Epithelial cell of esophagus (primary cell): ENCODE results near the gene MLX.

Experiments used
- DNase-seq: peaks from one replicate; pipeline ENCODE4 v3.0.0; 2010; ENCODE audit warnings: low read depth
- H3K4me3 ChIP-seq: 2 replicates; pipeline ENCODE4 v1.5.1; 2011; ENCODE audit warnings: mild to moderate bottlenecking, low read length, control low read depth
- TF ChIP-seq, protein P1 (sequence below): IDR thresholded peaks from 2 replicates; pipeline ENCODE4 v1.5.1; 2011; ENCODE audit warnings: low read depth, mild to moderate bottlenecking, low read length, control low read depth, inconsistent platforms; ENCODE audit not compliant: insufficient read depth; ENCODE audit errors: missing control alignments

The MLX gene

DNA sequence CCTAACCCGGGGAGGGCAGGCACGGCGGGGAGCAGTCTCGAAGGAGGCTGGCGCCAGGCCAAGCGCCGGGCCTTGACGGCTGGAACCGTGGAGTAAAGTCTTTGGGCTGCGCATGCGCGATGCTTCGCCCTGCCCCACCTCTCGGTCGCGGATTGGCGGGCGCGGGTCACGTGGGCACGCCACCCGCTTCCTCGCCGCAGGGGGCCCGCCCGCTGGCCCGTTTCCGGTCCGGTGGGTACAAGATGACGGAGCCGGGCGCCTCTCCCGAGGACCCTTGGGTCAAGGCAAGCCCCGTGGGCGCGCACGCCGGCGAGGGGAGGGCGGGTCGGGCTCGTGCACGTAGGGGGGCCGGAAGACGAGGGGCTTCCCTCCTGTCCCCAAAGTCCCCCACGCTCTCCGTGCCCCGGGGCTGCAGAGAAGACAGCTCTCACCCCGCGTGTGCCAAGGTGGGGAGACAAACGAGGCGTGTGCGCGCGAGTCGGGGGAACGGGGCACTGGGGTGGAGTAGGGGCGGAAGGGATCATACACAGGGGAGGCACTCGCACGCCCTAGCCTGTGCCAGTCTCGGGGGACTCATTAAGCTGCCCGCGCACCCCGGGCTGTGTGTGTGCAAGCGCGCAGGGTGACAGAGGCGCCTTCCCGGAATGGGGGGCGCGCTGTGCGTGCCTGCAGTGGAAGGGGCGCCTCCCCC lies at the start of gene MLX:
MLX (plus strand) TSS at position 218 of the 691 bp plus-strand sequence; CDS start at position 243, 25 bp downstream.
- peak within 1 kb of the TSS; percentile 90 for H3K4me3 ChIP-seq
- TF ChIP-seq, protein P1, sequence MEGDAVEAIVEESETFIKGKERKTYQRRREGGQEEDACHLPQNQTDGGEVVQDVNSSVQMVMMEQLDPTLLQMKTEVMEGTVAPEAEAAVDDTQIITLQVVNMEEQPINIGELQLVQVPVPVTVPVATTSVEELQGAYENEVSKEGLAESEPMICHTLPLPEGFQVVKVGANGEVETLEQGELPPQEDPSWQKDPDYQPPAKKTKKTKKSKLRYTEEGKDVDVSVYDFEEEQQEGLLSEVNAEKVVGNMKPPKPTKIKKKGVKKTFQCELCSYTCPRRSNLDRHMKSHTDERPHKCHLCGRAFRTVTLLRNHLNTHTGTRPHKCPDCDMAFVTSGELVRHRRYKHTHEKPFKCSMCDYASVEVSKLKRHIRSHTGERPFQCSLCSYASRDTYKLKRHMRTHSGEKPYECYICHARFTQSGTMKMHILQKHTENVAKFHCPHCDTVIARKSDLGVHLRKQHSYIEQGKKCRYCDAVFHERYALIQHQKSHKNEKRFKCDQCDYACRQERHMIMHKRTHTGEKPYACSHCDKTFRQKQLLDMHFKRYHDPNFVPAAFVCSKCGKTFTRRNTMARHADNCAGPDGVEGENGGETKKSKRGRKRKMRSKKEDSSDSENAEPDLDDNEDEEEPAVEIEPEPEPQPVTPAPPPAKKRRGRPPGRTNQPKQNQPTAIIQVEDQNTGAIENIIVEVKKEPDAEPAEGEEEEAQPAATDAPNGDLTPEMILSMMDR = no peak
- peak; percentile 86 for DNase-seq

GRCh38 chr17:42517516-42517915 lies 49.4 kb upstream of the MLX start:
- TF ChIP-seq, protein P1 = peak; percentile 89
- H3K4me3 ChIP-seq = no peak overlapping the region
- DNase-seq = peak; percentile 85

DNA sequence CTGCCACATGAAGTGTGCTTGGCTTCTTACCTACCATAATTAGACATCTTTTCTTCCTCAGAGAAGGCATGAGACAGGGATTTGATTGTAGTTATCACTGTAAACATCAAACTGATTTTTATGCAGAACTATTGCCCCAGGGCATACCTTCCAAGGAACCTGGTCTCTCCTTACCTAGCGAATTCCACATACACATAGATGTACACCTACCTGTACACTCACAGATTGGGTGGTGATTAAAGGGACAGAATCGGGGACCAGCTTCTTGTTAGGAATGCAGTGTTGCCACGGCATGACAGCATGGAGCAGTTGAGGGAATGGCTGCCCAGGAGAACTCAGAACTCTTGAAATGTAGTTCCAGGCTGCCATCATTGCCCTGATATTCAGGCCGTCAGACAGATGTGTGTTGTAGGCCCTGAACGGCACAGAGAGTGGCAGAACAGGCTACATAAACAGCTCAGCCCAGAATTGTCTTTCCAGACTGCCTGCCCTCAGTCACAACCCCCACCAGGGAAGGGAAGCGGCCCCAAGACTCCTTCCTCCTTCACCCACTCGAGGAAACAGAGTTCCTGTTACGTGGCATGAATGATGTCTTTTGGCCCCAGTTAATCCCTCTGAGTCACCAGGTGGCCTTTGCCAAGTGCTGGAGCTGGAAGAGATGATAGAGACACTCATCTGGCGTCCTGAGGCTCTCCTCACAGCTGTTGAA lies 48.7 kb upstream of the MLX start:
- TF ChIP-seq, protein P1 = no peak
- DNase-seq = peak; percentile 93
- no peak overlapping the region for H3K4me3 ChIP-seq

GRCh38 chr17:42518755-42519545 lies 48.0 kb upstream of the MLX start:
- H3K4me3 ChIP-seq = no peak overlapping the region
- no peak for DNase-seq

DNA sequence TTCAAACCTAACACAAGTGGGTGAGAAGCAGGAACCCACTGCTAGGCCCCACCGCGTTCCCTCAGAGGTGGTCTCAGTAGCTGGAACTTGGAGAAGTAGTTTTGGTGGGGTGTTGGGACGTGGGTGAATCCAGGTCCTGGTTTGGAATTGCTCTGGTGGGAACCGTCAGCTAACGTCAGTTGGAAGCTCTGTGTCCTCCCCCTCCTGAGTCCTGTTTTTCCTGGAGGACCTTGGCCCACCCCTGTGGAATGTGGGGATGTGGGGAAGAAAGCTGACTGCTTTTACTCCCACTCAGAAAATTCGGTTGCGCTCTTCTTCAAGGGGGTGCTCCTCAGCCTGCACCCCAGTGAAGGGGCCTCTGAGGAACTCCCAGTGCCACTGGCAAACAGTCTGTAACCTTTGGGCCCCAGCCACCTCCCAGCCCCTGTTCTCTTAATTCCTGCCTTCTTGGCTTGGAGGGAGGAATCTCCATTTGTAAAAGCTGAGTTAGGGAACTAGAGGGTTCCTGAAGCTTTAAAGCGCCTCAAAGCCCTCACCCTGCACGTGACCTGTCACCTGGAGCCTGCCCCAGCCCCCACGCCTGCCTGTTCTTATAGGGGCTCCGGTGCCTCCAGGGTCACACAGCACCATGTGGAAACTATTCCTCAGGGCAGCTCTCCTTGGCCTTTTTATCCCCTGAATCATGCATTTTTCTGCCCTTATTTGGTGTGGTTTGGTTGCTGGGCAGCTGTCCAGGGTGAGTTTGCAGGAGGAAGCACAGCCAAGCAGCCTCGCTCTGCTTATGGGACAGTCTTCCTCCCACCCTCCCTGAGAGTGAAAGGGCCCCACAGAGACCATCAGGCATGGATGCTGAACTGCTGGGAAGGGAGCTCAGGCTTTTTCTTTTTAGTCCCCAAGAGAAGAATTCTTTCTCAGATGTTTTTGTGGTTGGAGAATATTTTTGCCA lies 47.1 kb upstream of the MLX start:
- H3K4me3 ChIP-seq = no peak overlapping the region
- TF ChIP-seq, protein P1 = no peak
- peak; percentile 83 for DNase-seq

More at GRCh38 chr17:42518755-42519545, 48.0 kb upstream of the MLX start:
- TF ChIP-seq, protein P1 = no peak

- TF ChIP-seq, protein P1 = peak; percentile 8
- no peak overlapping the region for H3K4me3 ChIP-seq
- no peak for DNase-seq
These were observed 46.4 kb upstream of the MLX start for GRCh38 chr17:42520540-42520951.
